Renal cortex interstitium (tissue), 15 donors: Measurements from ENCODE around the gene OR6C6. TPM values are rescaled to one million over a fixed set of nuclear protein-coding genes. Genes with fewer than 3 reads are reported as not detected.
A peak's percentile ranks its signal among the peaks of the same experiment; 100 is the strongest.
"Not testable (repeated sequence)": the region's sequence is repeated elsewhere in the genome, so short reads cannot be mapped to it uniquely, and the experiment has no call there.

ENCODE experiments used
- DNase-seq, 11 donors: peaks; one replicate each; pipeline ENCODE4 v3.0.0-alpha.2; 2013; ENCODE audit warnings: low read depth in 9 of 11, low spot score in 4 of 11; ENCODE audit errors: extremely low read depth in 1 of 11
- long read RNA-seq, 16 experiments: transcript quantifications; one replicate each; lab custom pipeline, GENCODE V29; 2026
- polyA plus RNA-seq, 3 donors: library from polyadenylated mRNA; unstranded; fragments of 120-200 nt; gene quantifications; one replicate each; pipeline ENCODE4 v1.2.1, GENCODE V29; 2013; ENCODE audit not compliant: insufficient read length in 3 of 3

OR6C6 gene
- polyA plus RNA-seq = not detected
- long read RNA-seq, donor 1 = 0 reads
- long read RNA-seq, donor 2 = 0 reads
- long read RNA-seq, donor 3 = 0 reads
- long read RNA-seq, donor 4 = 0 reads
- long read RNA-seq, donor 5 = 0 reads
- long read RNA-seq, donor 6 = 0 reads
- long read RNA-seq, donor 7 = 0 reads
- long read RNA-seq, donor 8 = 0 reads
- long read RNA-seq, donor 9 = 0 reads
- long read RNA-seq, donor 10 = 0 reads
- long read RNA-seq, donor 11 = 0 reads
- long read RNA-seq, donor 12 = 0 reads
- long read RNA-seq, donor 13 = 0 reads
- long read RNA-seq, donor 14 = 0 reads
- long read RNA-seq, donor 15 = 0 reads
- long read RNA-seq, donor 16 = 0 reads

- DNase-seq = no peak
These were observed at the start of gene OR6C6 for GRCh38 chr12:55296469-55296868. Gene OR6C6, minus strand, starts transcription at chr12:55296569. Its CDS starts 1,337 bp downstream, at chr12:55295232.

- DNase-seq = no peak
These were observed 39.6 kb upstream of the OR6C6 start for GRCh38 chr12:55336002-55336401.

DNA sequence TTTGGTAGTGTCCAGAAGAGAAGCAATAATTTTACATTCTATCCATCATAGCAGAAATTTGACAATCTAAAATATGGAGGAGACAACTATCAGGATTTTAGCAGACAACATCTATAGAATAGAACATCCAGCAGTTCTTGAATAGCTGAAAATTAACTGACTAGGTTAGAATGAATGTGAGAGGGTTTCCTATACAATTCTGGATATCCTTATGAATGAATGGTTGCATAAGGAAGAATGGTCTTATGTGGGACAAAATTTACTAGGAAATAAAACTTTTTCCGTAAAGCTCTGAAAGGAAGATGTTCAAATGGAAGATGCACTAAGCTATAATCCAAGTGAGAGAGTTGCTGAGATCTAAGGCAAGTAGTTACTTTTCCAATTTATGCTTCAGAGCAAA is 34.1 kb upstream of the OR6C6 start, which contains the start of gene OR6C3:
Gene OR6C3 (plus strand): TSS at position 301 of the 400 bp plus-strand sequence. CDS start 955 bp downstream, outside the sequence.
- DNase-seq = no peak

GRCh38 chr12:55325801-55326200 is 29.4 kb upstream of the OR6C6 start:
- not testable (repeated sequence) for DNase-seq

DNA sequence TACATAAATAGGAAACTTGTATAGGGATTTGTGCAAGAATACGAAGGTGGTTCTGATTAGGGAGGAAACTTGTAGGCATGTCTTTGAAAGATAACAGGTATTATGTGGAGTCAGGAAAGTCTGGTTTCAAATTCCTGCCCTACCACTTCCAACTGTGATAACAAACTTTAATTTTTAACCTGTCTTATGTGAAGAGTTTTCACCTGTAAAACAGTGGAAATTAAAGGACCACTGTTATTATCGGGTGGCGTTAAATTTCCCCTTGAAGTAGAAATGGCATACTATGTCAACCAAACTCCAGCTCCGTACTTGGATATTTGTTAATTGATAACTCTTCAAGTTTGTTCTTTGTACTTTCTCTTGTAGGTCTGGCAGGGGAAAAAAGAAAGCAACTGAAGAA is 23.8 kb upstream of the OR6C6 start:
- no peak for DNase-seq

- DNase-seq = no peak
These were observed 17.7 kb upstream of the OR6C6 start, which contains the start of gene OR6C1 for GRCh38 chr12:55314043-55314442. Gene OR6C1, plus strand, starts transcription at chr12:55314343. Its CDS starts 6,257 bp downstream, at chr12:55320600.

DNA sequence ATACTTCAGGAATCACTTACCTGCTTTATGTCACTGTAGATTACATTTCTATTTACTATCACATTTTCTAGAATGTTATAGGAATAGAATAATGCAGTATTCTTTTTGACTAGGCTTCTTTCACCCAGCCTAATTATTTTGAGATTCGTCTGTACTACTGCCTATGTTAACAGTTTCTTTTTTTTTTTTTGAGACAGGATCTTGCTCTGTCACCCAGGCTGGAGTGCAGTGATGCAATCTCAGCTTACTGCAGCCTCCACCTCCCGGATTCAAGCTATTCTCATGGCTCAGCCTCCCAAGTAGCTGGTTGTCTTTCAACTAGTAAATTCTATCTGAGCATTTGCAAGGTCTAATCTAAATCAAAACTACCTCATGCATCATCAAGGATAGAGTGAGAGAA is 6.4 kb downstream of the OR6C6 start:
- no peak for DNase-seq

DNA sequence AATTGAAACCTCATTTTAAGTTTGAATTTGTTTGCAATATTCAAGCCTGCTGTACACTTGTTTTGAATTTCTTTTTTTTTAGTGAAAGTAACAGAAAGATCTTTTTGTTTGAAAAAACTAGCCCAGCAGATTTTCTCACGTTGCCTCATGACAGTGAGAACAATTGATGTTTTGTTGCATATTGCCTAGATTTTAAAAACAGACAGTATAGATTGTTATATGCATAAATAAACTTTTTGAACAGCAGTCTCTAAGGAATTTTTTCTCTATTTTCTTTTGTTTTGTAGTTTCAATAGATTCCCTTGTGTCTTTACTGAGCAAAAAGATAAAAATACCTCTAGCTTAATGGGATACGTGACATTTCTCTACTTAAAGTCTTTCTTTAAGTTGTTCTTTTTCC is 15.4 kb downstream of the OR6C6 start:
- DNase-seq = no peak

- DNase-seq = peak in 1 of 11 donors; percentile 0
These were observed 38.1 kb downstream of the OR6C6 start for GRCh38 chr12:55258303-55258702.

GRCh38 chr12:55256831-55257230 is 39.5 kb downstream of the OR6C6 start:
- DNase-seq = no peak

- no peak for DNase-seq
These were observed 43.1 kb downstream of the OR6C6 start for GRCh38 chr12:55253281-55253680.

DNA sequence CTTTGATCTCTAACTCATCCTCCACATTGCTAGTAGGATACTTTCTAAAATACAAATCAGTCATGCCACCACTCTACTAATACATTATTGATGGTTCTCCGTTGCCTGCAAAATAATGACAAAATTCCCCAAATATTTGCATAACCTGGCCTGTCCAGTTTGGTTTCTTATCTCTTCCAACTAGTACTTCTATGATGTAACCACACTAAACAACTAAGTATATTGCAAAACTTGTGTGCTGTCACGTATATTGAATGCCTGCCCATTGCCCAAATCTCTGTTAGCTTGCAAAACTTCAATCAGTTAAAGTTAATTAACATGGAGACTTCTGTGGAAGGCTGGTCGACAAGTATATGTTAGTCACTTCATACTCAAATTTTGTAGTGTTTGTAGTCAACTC is 45.4 kb downstream of the OR6C6 start:
- DNase-seq = no peak

DNA sequence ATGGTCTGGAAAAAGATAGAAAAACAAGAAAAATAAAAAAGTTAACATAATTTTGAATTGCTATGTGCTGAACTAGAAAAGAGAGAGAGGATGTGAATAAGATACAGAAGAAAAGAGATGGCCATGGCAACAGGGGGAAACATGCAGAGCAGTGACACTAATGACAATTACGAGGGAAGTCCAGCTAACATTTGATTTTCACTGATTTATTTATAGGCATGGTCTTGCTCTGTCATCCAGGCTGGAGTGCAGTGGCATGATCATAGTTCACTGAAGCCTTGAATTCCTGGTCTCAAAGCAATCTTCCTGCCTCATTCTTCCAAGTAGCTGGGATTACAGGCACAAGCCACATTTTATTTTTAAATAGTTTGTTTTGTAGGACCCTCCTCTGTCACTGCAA is 50.2 kb downstream of the OR6C6 start:
- no peak for DNase-seq

DNA sequence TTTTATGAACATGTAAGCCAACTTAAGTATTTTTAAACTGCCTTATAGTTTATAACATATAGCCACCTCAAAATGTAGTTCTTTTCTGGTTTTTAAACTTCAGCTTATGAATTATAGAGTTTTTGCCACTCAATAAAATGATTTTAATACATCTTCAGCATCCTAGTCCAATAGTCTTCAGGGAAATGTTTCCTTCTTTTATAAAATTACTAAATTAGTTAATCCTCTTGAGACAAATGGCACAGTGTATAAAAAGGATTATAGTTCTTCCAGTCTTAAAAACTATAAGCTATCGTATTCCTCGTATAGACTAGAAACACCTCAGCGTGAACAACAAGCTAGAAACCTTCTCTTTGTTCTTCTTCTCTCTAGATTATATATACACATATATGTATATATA is 52.1 kb downstream of the OR6C6 start, which contains the start of gene OR6C74:
Gene OR6C74 (plus strand): TSS at position 301 of the 400 bp plus-strand sequence. CDS start 2,679 bp downstream, outside the sequence.
- DNase-seq = no peak

Other genes with a start within 250 kb of the OR6C6 start
- gene OR9K2, start 170.2 kb downstream of the OR6C6 start, polyA plus RNA-seq = not detected
- gene OR10A7, start 75.5 kb downstream of the OR6C6 start, polyA plus RNA-seq = not detected
- gene OR6C74, start 52.0 kb downstream of the OR6C6 start, polyA plus RNA-seq = not detected
- not detected for gene OR6C1, start 17.8 kb upstream of the OR6C6 start, polyA plus RNA-seq
- gene OR6C3, start 34.2 kb upstream of the OR6C6 start, polyA plus RNA-seq = not detected
- under 1 TPM in 1 of 3 donors, not detected in 2; 0.11 TPM for gene OR6C75, start 66.4 kb upstream of the OR6C6 start, polyA plus RNA-seq
- not detected for gene OR6C65, start 104.0 kb upstream of the OR6C6 start, polyA plus RNA-seq
- not detected for gene OR6C76, start 129.7 kb upstream of the OR6C6 start, polyA plus RNA-seq
- not detected for gene OR6C2, start 147.5 kb upstream of the OR6C6 start, polyA plus RNA-seq
- gene OR6C70, start 173.6 kb upstream of the OR6C6 start, polyA plus RNA-seq = not detected
- gene OR6C68, start 195.8 kb upstream of the OR6C6 start, polyA plus RNA-seq = not detected